Right renal pelvis (tissue), 4 donors: ENCODE measurements around the gene CALR. TPM values are rescaled to one million over a fixed set of nuclear protein-coding genes. Genes with fewer than 3 reads are reported as not detected.
"Not testable (repeated sequence)": the region's sequence is repeated elsewhere in the genome, so short reads cannot be mapped to it uniquely, and the experiment has no call there.

ENCODE experiments used
- DNase-seq, 4 donors: peaks; one replicate each; pipeline ENCODE4 v3.0.0-alpha.2; 2013; ENCODE audit warnings: low read depth in 4 of 4, low spot score in 3 of 4, missing footprints in 1 of 4
- polyA plus RNA-seq, 4 donors: library from polyadenylated mRNA; unstranded; fragments of 120-200 nt; gene quantifications; one replicate each; pipeline ENCODE4 v1.2.1, GENCODE V29; 2013; ENCODE audit not compliant: insufficient read length in 4 of 4

The CALR gene
- polyA plus RNA-seq, 4 donors = 804 to 950 (median 938) TPM

DNA sequence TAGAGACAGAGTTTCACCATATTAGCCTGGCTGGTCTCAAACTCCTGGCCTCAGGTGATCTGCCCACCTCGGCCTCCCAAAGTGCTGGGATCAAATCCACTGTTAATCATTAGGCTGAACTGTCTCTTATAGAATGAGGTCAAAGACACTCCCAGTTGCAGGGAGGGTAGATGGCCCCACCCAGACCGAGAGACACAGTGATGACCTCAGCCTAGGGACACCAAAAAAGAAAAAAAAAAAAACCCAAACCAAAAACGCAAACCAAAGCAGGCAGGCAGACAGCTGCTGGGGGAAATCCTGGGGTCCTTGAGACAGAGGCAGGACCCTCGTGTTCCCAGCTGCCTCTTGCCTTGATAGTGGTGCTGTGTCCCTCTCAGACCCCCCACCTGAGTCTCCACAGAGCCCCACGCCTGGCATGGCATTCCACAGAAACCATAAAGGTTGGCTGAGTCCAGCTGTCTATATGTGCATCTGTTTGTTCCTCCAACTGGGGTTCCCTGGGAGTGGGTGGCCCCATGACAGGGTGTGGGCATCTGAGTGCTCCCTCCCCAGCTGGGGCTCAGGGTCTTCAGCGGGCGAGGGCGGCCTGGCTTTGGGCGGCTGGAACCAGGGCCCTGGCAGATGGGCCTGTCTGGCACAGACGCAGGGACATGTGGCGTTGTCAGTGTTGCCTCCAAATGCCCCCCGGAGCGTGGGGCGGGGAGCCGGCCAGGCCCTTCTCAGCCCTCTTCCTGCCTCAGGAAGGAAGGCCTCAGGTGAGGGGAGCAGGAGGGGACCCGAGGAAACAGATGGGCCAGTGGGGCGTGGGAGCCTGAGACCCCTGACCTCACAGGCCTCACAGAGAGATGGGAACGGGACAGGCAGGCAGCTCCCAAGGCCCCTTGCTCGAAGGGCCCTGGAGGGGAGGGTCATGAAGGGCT lies 36.2 kb downstream of the CALR start:
- DNase-seq = no peak

DNA sequence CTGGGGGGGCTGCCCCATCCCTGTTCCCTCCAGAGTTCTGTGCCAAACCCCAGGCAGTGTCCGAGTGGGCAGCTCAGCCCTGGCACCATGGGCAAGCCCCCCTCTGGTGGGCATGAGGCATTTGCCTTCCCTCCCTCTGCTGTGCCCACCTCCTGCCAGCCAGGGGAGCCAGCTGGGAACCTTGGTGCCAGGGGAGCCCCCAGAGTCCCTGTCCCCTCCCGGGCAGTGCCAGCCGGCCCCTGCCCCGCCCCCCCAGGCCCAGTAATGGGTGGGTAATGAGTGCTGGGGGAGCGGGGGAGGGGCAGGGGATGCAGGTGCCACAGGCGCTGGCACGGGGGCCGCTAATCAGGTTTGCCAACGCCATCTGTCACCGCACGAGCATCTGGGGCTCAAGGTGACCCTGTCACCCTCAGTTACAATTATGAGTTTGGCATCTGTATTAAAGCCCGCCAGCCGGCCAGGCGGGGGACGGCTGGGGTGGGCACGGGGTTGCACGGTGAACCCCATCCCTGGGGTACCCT lies 36.9 kb downstream of the CALR start:
- DNase-seq = no peak

DNA sequence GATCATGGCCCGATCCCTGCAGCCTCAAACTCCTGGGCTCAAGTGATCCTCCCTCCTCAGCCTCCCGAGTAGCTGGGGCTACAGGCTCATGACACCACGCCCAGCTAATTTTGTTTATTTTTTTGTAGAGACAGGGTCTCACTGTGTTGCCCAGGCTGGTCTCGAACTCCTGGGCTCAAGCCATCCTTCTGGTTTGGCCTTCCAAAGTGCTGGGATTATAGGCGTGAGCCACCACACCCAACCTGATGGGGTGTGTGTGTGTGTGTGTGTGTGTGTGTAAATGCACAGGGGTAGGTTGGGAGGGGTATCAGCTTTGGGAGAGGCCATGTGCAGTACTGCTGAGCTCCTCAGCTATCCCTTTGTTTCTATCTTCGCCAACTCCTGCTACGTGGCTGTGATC lies 37.7 kb downstream of the CALR start:
- DNase-seq = not testable (repeated sequence)

DNA sequence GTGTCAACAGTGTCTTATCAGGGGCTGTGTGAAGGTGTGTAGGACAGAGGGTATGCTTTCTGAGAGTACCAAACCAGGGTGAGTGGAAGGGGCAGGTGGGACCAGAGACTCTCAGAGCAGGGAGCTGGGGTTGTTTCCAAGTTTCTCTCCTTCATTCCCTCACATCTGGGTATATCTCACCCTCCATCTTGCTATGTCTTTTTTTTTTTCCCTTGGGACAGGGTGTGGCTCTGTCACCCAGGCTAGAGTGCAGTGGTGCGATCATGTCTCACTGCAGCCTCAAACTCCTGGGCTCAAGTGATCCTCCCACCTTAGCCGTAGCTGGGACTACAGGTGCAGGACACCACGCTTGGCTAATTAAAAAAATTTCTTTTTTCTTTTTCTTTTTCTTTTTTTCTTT lies 41.6 kb downstream of the CALR start:
- DNase-seq = no peak

DNA sequence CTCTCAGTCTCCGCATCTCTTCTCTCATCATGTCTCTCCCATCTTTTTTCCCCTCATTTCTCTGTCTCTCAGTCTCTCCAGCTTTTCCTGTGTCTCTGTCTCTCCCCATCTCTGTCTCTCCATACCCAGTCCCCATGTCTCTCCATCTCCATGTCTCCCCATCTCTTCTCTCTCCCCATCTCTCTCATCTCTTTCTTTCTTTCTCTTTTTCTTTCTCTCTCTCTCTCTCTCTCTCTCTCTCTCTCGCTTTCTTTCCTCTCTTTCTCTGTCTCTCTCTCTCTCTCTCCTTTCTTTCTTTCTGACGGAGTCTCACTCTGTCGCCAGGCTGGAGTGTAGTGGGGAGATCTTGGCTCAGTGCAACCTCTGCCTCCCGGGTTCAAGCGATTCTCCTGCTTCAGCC lies 44.2 kb downstream of the CALR start:
- no peak for DNase-seq

DNA sequence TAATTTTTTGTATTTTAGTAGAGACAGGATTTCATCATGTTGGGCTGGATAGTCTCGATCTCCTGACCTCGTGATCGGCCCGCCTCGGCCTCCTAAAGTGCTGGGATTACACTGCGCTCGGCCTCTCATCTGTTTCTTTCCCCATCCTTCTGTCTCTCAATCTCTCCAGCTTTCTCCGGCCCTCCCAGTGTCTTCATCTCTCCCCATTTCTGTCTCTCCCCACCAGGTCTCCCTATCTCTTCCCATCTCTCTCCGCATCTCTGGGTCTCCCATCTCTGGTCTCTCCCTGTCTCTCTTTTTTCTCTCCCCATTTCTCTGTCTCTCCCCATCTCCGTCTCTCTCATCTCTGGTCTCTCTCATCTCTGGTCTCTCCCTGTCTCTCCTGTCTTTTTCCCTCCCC lies 44.7 kb downstream of the CALR start:
- DNase-seq = no peak

DNA sequence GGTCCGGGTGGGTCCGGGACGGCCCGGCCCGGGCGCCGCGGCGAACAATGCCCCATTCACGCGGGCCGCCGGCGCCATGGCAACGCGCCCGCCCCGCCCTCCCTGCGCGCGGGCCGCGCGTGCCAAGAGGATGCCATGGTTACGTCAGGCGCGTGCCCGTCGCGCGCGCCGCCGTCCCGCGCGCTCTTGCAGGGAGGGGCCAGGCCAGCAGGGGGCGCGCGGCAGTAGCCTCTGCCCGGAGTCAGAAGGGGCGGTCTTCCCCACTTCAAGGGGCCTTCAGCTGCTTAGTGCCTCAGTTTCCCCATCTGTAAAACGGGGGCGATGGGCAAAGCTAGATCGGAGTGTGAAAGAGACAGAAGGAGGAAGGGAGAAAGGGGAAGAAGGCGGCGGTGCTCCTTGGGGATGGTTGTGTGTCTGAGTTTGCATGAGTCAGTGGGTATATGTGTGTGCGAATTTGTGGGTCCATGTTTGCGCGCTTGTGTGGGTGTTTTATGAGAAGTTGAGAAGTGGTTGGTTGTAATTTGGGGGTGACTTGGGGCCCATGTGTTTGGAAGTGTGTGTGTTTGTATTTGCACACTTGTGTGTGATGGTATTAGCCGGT lies 45.2 kb downstream of the CALR start:
- peak in 2 of 4 donors; percentile 62 to 74 for DNase-seq

DNA sequence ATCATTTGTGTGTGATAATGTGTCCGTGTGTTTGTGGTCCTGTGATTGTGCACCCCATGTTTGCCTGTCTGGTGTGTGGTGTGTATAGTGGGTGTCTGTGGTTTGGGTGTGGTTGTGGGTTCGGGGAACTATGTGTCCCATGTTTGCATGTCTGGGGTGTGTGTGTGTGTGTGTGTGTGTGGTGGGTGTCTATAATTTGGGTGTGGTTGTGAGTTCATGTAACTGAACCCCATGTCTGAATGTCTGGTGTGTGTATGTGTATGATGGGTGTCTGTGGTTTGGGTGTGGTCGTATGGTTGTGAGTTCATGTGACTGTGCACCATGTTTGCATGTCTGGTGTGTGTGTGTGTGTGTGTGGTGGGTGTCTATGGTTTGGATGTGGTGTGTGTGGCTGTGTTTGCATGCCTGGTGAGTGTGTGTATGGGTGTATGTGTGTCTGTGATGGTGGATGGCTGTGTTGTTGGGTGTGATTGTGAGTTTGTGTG lies 45.8 kb downstream of the CALR start:
- DNase-seq = no peak

DNA sequence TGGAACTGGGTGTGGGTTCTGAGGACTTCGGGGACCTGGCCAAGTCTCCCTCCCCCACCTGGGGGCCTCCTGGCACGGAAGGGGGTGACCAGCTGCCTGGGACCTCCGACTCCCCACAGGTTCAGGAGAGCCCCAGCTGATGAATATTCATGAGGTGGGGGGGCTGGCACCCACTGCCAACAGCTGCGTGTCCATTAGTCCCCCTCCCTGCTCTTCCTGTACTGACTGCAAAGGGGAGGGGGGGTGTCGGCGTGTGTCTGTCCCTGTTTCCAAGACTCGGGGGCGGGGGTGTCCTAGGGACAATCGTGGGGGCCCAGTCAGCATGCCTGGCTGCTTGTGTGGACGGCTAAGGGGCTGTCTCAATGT lies 46.3 kb downstream of the CALR start:
- no peak for DNase-seq

DNA sequence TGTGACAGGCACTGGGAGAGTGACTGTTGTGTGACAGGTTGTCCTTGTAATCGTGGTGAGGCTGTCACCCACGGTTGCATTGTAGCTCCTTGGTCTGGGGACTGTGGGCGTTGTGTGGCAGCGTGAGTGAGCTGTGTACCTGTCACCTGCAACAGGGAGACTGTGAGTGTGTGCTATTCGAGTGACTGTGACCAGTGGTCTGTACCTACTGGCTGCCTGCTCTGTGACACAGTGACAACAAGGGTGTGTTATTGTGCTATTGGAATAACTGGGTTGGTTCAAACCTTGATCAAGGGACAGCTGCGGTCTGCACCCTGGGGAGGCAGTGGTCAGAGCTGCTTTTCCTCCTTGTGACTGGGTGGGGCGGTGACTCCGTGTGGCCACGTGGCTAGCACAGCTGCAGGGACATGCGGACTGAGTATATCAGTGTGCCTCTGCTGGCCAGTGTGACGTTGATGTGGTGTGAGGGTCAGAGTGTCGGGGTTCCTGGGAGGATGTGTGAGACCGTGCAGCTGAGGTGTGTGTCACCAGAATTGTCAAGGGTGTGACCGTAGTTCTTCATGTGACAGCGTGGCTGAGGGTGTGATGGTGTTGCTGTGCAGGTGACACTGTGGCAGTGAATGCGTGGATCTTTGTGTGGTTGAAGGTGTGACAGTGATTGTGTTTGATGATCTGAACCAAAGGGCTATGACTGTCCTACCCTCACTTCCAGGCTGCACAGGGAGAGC lies 46.8 kb downstream of the CALR start:
- DNase-seq = no peak

DNA sequence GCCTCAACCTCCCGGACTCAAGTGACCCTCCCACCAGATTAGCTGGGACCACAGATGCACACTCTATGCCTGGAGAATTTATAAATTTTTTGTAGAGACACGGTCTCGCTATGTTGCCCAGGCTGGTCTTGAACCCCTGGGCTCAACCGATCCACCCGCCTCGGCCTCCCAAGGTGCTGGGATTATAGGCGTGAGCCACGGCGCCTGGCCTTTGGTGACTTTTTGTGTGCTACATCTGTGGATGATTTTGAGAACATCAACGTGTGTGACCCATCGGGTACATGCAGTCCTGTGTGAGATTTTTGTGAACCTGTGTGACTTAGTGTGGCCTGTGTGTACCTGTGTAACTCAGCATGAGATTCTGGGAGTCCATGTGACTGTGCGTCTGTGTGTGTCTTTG lies 48.3 kb downstream of the CALR start:
- DNase-seq = no peak

DNA sequence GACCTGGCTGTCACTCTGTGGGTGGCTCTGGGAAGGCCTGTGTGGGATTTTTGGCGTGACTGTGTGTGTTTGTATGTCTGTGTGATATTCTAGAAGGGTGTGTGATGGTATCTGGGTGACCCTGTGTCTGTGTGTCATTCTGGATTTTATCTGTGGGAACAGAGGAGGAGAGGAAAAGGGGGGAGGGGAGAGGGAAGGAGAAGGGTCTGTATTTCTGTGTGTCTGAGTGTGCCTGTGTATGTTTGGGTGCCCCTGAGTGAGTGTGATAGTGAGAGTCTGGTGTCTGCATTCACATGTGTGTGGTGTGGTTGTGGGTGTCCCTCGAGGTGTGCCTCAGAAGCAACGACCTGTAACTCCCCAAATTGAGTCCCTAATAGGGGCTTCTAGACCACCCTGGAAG lies 48.8 kb downstream of the CALR start:
- DNase-seq = no peak

DNA sequence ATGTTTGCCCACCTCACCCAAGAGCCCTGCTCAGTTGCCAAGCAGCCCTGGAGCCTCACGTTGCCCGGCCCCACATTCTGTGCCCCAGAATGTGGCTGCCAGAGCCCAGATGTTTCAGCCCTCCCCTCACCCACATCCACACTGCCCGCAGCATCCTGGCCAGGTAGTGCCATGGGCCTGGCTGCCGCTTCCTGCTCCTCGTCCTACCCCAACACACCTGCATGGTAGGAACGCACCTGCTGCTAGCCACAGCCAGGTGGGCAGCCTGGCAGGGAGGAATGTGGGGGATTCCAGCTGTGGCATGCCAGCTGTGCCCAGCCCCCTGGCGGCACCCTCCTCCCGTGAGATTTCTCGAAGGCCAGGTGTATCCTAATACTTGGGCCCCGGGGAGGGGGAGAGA lies 49.4 kb downstream of the CALR start:
- DNase-seq = no peak

DNA sequence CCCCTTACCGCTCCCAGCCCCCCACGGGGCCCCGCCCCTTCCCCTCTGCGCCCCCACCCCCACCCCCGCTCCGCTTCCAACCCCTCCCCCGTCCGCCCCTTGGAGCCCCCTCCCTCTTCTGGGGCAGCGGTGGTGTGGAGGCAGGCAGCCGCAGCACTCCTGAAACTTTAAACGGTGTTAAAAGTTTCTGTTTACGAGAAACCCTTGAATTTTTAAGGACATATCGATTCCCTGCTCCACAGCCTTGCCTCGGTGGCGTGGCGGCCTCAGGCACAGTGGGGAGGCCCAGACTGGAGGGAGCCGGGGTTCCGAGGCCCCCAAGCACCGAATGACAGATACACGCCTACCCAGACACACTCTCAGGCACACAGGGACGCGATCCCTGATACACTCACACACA lies 52.0 kb downstream of the CALR start:
- DNase-seq = no peak

DNA sequence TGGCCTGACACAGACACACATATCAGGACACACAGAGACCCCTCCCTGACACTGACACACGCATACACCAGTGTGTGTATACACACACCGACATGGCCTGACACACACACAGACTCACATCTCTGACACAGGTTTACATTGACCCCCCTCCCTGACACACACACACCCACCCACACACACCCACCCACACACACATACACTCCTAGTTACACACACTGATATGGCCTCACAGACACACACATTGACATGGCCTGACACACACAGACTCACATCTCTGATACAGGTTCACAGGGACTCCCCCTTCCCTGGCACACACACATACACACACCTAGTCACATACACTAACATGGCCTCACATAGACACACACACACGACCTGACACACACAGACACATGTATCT lies 52.4 kb downstream of the CALR start:
- DNase-seq = no peak

DNA sequence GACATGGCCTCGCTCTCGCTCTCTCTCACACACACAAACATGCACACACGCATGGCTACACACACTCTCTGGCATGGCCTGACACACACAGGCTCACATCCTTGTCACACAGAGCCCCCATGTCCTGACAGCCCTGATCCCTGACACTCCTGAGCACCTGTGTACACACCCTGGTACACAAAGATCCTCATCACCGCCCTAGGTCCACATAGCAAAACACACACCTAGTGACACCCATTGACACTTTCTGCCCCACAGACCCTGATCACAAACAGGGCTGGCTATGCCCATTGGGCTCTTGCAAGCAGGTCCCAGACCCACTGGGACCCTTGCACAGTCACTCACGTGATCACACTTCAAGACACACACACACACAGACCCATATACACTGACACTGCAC lies 52.9 kb downstream of the CALR start:
- DNase-seq = no peak

DNA sequence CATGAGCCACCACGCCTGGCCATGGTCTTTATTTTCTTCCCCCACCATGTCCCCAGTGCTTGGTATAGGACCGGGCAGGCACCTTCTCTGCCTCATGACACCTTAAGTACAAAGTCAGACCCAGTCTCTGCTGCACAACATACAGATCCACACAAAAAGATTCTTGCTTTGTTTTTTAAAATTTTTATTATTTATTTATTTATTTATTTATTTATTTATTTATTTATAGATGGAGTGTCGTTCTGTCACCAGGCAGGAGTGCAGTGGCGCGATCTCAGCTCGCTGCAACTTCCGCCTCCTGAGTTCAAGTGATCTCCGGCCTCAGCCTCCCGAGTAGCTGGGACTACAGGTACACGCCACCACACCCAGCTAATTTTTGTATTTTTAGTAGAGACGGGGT lies 54.3 kb downstream of the CALR start:
- DNase-seq = no peak

DNA sequence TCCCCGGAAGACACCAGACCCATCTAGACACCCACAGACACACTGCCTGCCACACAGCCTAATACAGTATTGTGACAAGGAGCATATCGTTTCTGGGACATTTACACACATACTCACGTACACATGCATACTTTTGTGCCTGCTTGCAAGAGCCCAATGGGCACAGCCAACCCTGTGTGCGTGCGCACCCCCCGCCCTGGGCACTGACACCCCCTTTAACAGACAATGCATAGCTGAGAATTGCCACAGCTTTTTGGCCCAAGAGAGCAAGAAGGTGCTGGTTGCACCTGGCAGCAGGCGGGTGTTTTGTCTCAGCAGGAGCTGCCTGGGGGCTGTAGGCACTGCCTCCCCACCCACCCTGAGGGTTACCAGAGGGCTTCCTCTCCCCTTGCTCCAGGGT lies 55.2 kb downstream of the CALR start:
- no peak for DNase-seq
